ENCODE results near the gene RPS6KA2.

- TF ChIP-seq CTCF (IDR thresholded peaks at IDR 0.05) (no peak), ZFX (IDR thresholded peaks at IDR 0.05; ENCODE audit: borderline replicate concordance) (no peak)
Observed at GRCh38 chr6:166578536-166579236, 48.4 kb downstream of the RPS6KA2 start.

All from 22Rv1 (cell line).